Measurements from ENCODE around the gene GPC3.
"Not testable (repeated sequence)": the region's sequence is repeated elsewhere in the genome, so short reads cannot be mapped to it uniquely, and the experiment has no call there.

GPC3 gene

GRCh38 chrX:133994576-133994975, 9.2 kb upstream of the GPC3 start:
- DNase-seq = no peak

GRCh38 chrX:133992882-133993281, 7.5 kb upstream of the GPC3 start:
- no peak for DNase-seq

GRCh38 chrX:133991814-133992213, 6.4 kb upstream of the GPC3 start:
- no peak for DNase-seq

GRCh38 chrX:133991057-133991456, 5.7 kb upstream of the GPC3 start:
- not testable (repeated sequence) for DNase-seq

GRCh38 chrX:133989993-133990392, 4.6 kb upstream of the GPC3 start:
- no peak for DNase-seq

- DNase-seq = no peak
Measured at GRCh38 chrX:133989490-133989889, 4.1 kb upstream of the GPC3 start.

- no peak for DNase-seq
Measured at GRCh38 chrX:133988010-133988409, 2.6 kb upstream of the GPC3 start.

GRCh38 chrX:133987188-133987587, 1.8 kb upstream of the GPC3 start:
- DNase-seq = no peak

- no peak for DNase-seq
Measured at GRCh38 chrX:133985967-133986683, 731 bp upstream of the GPC3 start.

- DNase-seq = no peak
Measured at GRCh38 chrX:133984857-133985163, 584 bp downstream of the GPC3 start.

- no peak for DNase-seq
Measured at GRCh38 chrX:133983974-133984845, 1.2 kb downstream of the GPC3 start.

- DNase-seq = no peak
Measured at GRCh38 chrX:133983256-133983973, 2.0 kb downstream of the GPC3 start.

GRCh38 chrX:133981924-133982323, 3.5 kb downstream of the GPC3 start:
- no peak for DNase-seq

- no peak for DNase-seq
Measured at GRCh38 chrX:133980832-133981588, 4.4 kb downstream of the GPC3 start.

GRCh38 chrX:133980406-133980805, 5.0 kb downstream of the GPC3 start:
- DNase-seq = no peak

GRCh38 chrX:133979641-133980230, 5.7 kb downstream of the GPC3 start:
- DNase-seq = no peak

GRCh38 chrX:133973704-133974103, 11.7 kb downstream of the GPC3 start:
- no peak for DNase-seq

- DNase-seq = no peak
Measured at GRCh38 chrX:133972916-133973315, 12.5 kb downstream of the GPC3 start.

- DNase-seq = no peak
Measured at GRCh38 chrX:133971586-133971985, 13.8 kb downstream of the GPC3 start.

- no peak for DNase-seq
Measured at GRCh38 chrX:133970076-133970475, 15.3 kb downstream of the GPC3 start.

GRCh38 chrX:133969191-133969590, 16.2 kb downstream of the GPC3 start:
- no peak for DNase-seq

GRCh38 chrX:133968109-133968508, 17.3 kb downstream of the GPC3 start:
- no peak for DNase-seq

- DNase-seq = no peak
Measured at GRCh38 chrX:133966199-133966598, 19.2 kb downstream of the GPC3 start.

Measured in NCI-H187 (cell line).